Thymus (tissue), 14 donors: ENCODE data around the gene TMEM182. TPM values are rescaled to one million over a fixed set of nuclear protein-coding genes. Genes with fewer than 3 reads are reported as not detected.

Source experiments
- DNase-seq, 9 donors: peaks; one replicate each; pipeline ENCODE4 v3.0.0-alpha.2; 2013; ENCODE audit warnings: low spot score in 9 of 9, low read depth in 6 of 9, missing footprints in 1 of 9
- H3K27ac ChIP-seq, 2 donors: one replicate each; pipeline ENCODE4 v1.5.1; 2013; ENCODE audit warnings: control low read depth in 1 of 2, low read depth in 1 of 2, low read length in 1 of 2, mild to moderate bottlenecking in 1 of 2, moderate library complexity in 1 of 2
- H3K27me3 ChIP-seq, 2 donors: one replicate each; pipeline ENCODE4 v1.5.1; 2013; ENCODE audit warnings: low read length in 1 of 2; ENCODE audit not compliant: control insufficient read depth in 2 of 2, insufficient read depth in 1 of 2
- H3K36me3 ChIP-seq, 2 donors: one replicate each; pipeline ENCODE4 v1.5.1; 2013; ENCODE audit warnings: low read length in 1 of 2, mild to moderate bottlenecking in 1 of 2, moderate library complexity in 1 of 2; ENCODE audit not compliant: control insufficient read depth in 2 of 2, insufficient read depth in 2 of 2
- H3K4me1 ChIP-seq, 2 donors: one replicate each; pipeline ENCODE4 v1.5.1; 2013; ENCODE audit warnings: low read length in 2 of 2; ENCODE audit not compliant: control insufficient read depth in 2 of 2, insufficient read depth in 2 of 2
- H3K4me3 ChIP-seq, 2 donors: one replicate each; pipeline ENCODE4 v1.5.1; 2013; ENCODE audit warnings: low read length in 2 of 2, control low read depth in 1 of 2, mild to moderate bottlenecking in 1 of 2
- H3K9me3 ChIP-seq, 2 donors: one replicate each; pipeline ENCODE4 v1.5.1; 2013; ENCODE audit warnings: low read length in 1 of 2, mild to moderate bottlenecking in 1 of 2; ENCODE audit not compliant: control insufficient read depth in 2 of 2, insufficient read depth in 1 of 2
- WGBS: extraction: QIAGEN DNeasy Blood & Tissue Kit; methylation state at CpG from one replicate; pipeline ENCODE4 v1.1.7; 2013; 5-methylcytosine and 5-hydroxymethylcytosine counted together
- long read RNA-seq, 10 donors: transcript quantifications; one replicate each; lab custom pipeline, GENCODE V29; 2026
- polyA plus RNA-seq: library from polyadenylated mRNA; stranded (reverse); fragments of 200-250 nt; gene quantifications from one replicate; pipeline ENCODE4 v1.2.3, GENCODE V29; 2013
- total RNA-seq: library from RNA; stranded (reverse); fragments of 120-200 nt; gene quantifications from one replicate; pipeline ENCODE4 v1.2.4, GENCODE V29; 2013
- donor health status: healthy.

The TMEM182 gene
- 2.3 TPM for total RNA-seq
- polyA plus RNA-seq = 2.6 TPM
- long read RNA-seq, donor 1 = 0 reads
- long read RNA-seq, donor 2, partial matches to known transcripts = 0 of 7 reads
- long read RNA-seq, donor 2, other reads (novel, unspliced or antisense) = 0 of 7 reads
- long read RNA-seq, donor 3, partial matches to known transcripts = 0 of 5 reads
- long read RNA-seq, donor 3, other reads (novel, unspliced or antisense) = 0 of 5 reads
- long read RNA-seq, donor 4, partial matches to known transcripts = 0 of 1 reads
- long read RNA-seq, donor 4, other reads (novel, unspliced or antisense) = 0 of 1 reads
- long read RNA-seq, donor 5, partial matches to known transcripts = 0 of 3 reads
- long read RNA-seq, donor 5, other reads (novel, unspliced or antisense) = 0 of 3 reads
- long read RNA-seq, donor 6, partial matches to known transcripts = 0 of 1 reads
- long read RNA-seq, donor 6, other reads (novel, unspliced or antisense) = 0 of 1 reads
- long read RNA-seq, donor 7, partial matches to known transcripts = 0 of 6 reads
- long read RNA-seq, donor 7, other reads (novel, unspliced or antisense) = 0 of 6 reads
- long read RNA-seq, donor 8, partial matches to known transcripts = 0 of 2 reads
- long read RNA-seq, donor 8, other reads (novel, unspliced or antisense) = 0 of 2 reads
- long read RNA-seq, donor 9, partial matches to known transcripts = 0 of 1 reads
- long read RNA-seq, donor 9, other reads (novel, unspliced or antisense) = 0 of 1 reads
- long read RNA-seq, donor 10, partial matches to known transcripts = 0 of 2 reads
- long read RNA-seq, donor 10, other reads (novel, unspliced or antisense) = 0 of 2 reads

GRCh38 chr2:102761763-102762162, at the start of gene TMEM182:
TSS of gene TMEM182 (plus strand) at chr2:102762031. CDS start at chr2:102762218, 187 bp downstream.
- no peaks in the 10 kb centered on the region for H3K9me3 ChIP-seq
- WGBS = 99% methylated on average over 4 of the region's 4 CpGs
- no peak within 1 kb of the TSS for H3K27ac ChIP-seq

GRCh38 chr2:102717308-102718018, 44.4 kb upstream of the TMEM182 start:
- no peaks in the 10 kb centered on the region for H3K27me3 ChIP-seq
- no peak overlapping the region for H3K4me3 ChIP-seq
- H3K9me3 ChIP-seq = no peaks in the 10 kb centered on the region
- DNase-seq = no peak
- no peak overlapping the region for H3K27ac ChIP-seq
- H3K4me1 ChIP-seq = no peaks in the 10 kb centered on the region
- H3K36me3 ChIP-seq = peaks cover 30 to 51% of the 10 kb centered on the region in 2 donors
- 96% methylated on average over 5 of the region's 5 CpGs for WGBS

More at GRCh38 chr2:102761763-102762162, at the start of gene TMEM182:
- Histone ChIP-seq H3K4me1 (no peaks in the 10 kb centered on the region), H3K27me3 (no peaks in the 10 kb centered on the region), H3K4me3 (no peak within 1 kb of the TSS), H3K36me3 (no peaks in the 10 kb centered on the region)
- DNase-seq = no peak

DNA sequence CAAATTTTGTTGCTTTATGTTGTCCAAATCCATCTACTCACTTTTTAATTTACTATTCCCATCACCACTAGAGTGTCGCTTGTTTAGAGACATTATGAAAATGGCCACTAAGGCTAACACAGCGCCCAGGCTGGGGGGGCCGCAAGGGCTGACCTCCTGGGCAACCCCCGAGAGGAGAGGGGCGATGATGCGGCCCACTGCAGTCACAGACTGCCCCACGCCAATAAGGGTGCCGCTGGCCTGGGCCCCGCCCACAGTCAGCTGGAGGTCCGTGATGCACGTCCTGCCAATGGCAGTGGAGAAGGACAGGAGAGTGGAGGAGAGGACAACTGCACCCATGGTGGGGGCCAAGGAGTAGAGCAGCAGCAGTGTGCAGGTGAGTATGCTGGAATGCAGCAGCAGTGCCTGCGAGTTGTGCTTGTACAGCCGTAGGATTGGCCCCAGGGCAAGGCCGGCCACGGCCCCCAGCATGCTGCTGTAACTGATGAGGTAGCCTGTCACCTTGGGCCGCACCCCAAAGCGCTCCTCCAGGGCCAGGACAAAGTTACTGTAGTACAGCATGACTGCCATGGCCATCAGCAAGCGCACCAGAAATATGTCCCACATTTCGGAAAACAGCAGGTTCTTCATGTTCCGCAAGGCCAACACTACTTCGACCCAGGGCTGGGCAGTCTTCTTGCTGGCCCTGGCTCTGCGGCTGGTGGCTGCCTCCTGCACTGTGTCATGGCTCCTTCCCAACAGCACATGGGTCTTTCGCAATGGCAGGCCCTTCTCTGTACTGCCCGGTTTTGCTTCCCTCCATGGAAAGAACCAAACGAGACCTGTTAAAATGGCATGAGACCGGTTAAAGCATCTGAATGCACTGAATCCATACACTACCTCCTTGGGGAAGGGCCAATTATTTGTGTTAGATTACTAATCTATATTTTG, 43.2 kb upstream of the TMEM182 start:
- no peaks in the 10 kb centered on the region for H3K9me3 ChIP-seq
- no peak overlapping the region for H3K4me3 ChIP-seq
- no peak overlapping the region for H3K27ac ChIP-seq
- 99% methylated on average over 26 of the region's 26 CpGs for WGBS
- H3K4me1 ChIP-seq = no peaks in the 10 kb centered on the region
- H3K36me3 ChIP-seq = peaks cover 38 to 60% of the 10 kb centered on the region in 2 donors
- no peak for DNase-seq
- H3K27me3 ChIP-seq = no peaks in the 10 kb centered on the region

DNA sequence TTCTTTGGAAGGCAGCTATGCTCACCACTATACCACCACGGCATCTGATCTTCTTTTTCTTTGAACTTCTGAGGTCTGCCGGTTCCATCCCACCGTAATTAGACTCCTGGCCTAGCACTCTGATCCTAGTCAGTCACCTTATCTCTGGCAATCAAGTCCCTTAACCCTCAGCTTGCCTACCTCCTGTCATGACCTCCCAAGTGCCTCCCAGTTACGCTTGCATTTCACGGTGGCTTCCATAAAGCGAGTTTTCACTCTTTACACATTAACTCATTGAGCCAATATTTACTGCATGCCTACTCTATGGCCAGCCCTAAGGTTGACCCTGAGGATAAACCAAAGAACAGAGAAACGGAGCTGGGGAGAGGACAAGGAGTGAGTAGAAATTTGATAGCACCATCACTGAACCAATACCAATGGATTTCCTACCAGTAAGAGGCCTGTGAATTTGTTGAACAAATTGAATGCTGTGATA, 37.8 kb upstream of the TMEM182 start:
- no peaks in the 10 kb centered on the region for H3K27me3 ChIP-seq
- DNase-seq = no peak
- H3K4me1 ChIP-seq = no peaks in the 10 kb centered on the region
- H3K9me3 ChIP-seq = no peaks in the 10 kb centered on the region
- H3K4me3 ChIP-seq = no peak overlapping the region
- no peak overlapping the region for H3K27ac ChIP-seq
- whole genome bisulfite sequencing = 96% methylated on average over 7 of the region's 7 CpGs
- H3K36me3 ChIP-seq = peaks cover 50 to 79% of the 10 kb centered on the region in 2 donors

DNA sequence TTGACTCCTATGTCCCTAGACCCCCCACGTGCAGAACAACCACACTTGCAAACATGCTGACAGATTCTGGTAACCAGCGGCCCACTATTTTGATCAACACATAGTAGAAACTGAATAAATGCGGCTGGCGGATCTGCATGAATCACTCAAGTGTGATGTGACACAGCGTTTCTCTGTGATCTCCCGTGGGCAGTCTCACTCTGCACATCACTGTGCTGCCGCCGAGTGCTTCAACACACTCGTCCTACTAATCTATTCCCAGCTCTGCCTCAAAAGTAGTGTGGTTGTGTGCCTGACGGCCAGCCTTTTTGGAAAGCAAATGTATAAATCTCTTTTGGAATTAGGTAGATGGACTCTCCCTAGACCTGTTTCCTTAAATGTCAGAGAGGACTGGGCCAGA, 37.3 kb upstream of the TMEM182 start:
- DNase-seq = no peak
- 98% methylated on average over 10 of the region's 10 CpGs for WGBS

GRCh38 chr2:102726128-102727087, 35.4 kb upstream of the TMEM182 start:
- Histone ChIP-seq H3K4me3 (no peak overlapping the region), H3K36me3 (peaks cover 50 to 66% of the 10 kb centered on the region in 2 donors), H3K9me3 (no peaks in the 10 kb centered on the region), H3K27me3 (no peaks in the 10 kb centered on the region), H3K27ac (no peak overlapping the region), H3K4me1 (no peaks in the 10 kb centered on the region)
- WGBS = 88% methylated on average over 15 of the region's 15 CpGs
- DNase-seq = no peak

More for the DNA sequence above, 37.3 kb upstream of the TMEM182 start:
- Histone ChIP-seq H3K4me1 (no peaks in the 10 kb centered on the region), H3K27me3 (no peaks in the 10 kb centered on the region), H3K9me3 (no peaks in the 10 kb centered on the region), H3K4me3 (no peak overlapping the region), H3K27ac (no peak overlapping the region), H3K36me3 (peaks cover 50 to 74% of the 10 kb centered on the region in 2 donors)

- 86% methylated on average over 15 of the region's 15 CpGs for WGBS
- Histone ChIP-seq H3K27me3 (no peaks in the 10 kb centered on the region), H3K27ac (peak overlapping the region in 1 of 2 donors; percentile 4), H3K4me3 (peak overlapping the region; percentile 67 to 85), H3K9me3 (no peaks in the 10 kb centered on the region), H3K36me3 (peaks cover 7 to 9% of the 10 kb centered on the region in 2 donors), H3K4me1 (peaks cover 12 to 15% of the 10 kb centered on the region in 2 donors)
- DNase-seq = peak in 5 of 9 donors; percentile 7 to 42 (median 19)
Observed at GRCh38 chr2:102735416-102736109, 26.3 kb upstream of the TMEM182 start.
